Measurements from ENCODE around the gene MCTP1. TPM values are rescaled to one million over a fixed set of nuclear protein-coding genes. Genes with fewer than 3 reads are reported as not detected.

Gene MCTP1
- total RNA-seq, 1 experiment from 2014 or later = 5.6 TPM

DNA sequence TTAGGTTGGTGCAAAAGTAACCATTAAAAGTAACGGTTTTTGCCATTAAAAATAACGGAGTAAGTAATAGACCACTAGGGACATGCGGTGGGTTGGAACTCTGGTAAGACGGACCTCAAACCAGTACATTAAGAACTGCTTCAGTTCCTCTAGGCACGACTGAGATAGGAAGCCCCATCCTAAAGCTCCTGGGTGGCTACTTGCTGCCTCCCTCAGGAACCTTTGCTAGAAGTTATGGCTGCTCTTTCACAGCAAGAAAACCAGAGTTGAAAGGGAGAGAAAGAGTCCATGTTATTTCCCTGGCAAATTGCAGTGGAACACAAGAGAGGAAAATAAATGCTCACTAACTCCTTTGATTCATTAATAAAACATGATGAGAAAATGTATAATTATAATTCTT is 47.6 kb downstream of the MCTP1 start (continued):
- TF ChIP-seq AR (CRISPR knock-in tag; IDR thresholded peaks at IDR 0.05) = no peak
- no peak for TF ChIP-seq SMAD4 (CRISPR knock-in tag; IDR thresholded peaks at IDR 0.05)
- no peak for TF ChIP-seq CBFB (CRISPR knock-in tag; IDR thresholded peaks at IDR 0.05; ENCODE audit: low read depth)
- no peak for TF ChIP-seq ZBTB43 (CRISPR knock-in tag; IDR thresholded peaks at IDR 0.05)
- TF ChIP-seq ZSCAN18 (CRISPR knock-in tag; IDR thresholded peaks at IDR 0.05) = no peak
- TF ChIP-seq CTCF (IDR thresholded peaks at IDR 0.05) = no peak
- TF ChIP-seq E2F4 (CRISPR knock-in tag; IDR thresholded peaks at IDR 0.05; ENCODE audit: borderline replicate concordance, low read depth) = no peak
- TF ChIP-seq NFATC4 (CRISPR knock-in tag; IDR thresholded peaks at IDR 0.05) = no peak
- no peak for TF ChIP-seq ZNF263 (CRISPR knock-in tag; IDR thresholded peaks at IDR 0.05; ENCODE audit: low read depth)
- no peak for TF ChIP-seq ZNF138 (CRISPR knock-in tag; conservative IDR thresholded peaks at IDR 0.05)
- no peak for TF ChIP-seq GRHL2 (CRISPR knock-in tag; IDR thresholded peaks at IDR 0.05; ENCODE audit: insufficient replicate concordance, severe bottlenecking)

DNA sequence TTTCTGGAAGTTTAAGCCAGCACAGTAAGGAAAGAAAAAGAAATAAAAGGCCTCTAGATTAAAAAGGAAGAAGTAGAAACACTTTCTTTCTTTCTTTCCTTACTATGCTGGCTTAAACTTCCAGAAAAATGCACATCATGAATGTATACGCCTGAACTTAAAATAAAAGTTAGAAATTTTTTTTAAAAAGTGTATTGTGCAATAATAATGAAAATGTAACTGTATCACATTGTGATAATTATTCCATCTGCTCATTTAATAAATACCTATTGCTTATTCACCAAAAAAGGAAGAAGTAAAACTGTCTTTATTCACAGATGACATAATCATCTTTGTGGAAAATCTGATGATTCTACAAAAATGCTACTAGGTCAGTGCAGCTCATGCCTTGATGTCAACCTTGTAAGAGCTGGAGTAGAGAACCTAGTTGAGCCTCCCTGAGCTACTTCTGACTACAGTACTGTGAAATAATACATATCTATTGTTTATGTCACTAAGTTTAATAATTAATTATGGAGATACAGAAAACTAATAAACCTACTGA is 49.4 kb downstream of the MCTP1 start:
- POLR2A ChIA-PET = no interaction called here

More for the DNA sequence above, 49.4 kb downstream of the MCTP1 start:
- TF ChIP-seq RORB (CRISPR knock-in tag; IDR thresholded peaks at IDR 0.05) (no peak), CBFB (CRISPR knock-in tag; IDR thresholded peaks at IDR 0.05; ENCODE audit: low read depth) (no peak), AR (CRISPR knock-in tag; IDR thresholded peaks at IDR 0.05) (no peak)
- TF ChIP-seq, protein P1, sequence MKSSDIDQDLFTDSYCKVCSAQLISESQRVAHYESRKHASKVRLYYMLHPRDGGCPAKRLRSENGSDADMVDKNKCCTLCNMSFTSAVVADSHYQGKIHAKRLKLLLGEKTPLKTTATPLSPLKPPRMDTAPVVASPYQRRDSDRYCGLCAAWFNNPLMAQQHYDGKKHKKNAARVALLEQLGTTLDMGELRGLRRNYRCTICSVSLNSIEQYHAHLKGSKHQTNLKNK (CRISPR knock-in tag; IDR thresholded peaks at IDR 0.05) = no peak
- no peak for ATAC-seq
- CTCF ChIA-PET = interaction anchor here (1.3 kb wide), 1 partner anchor 267 kb away, joined by 4 read pairs; no protein-coding TSS in a partner anchor
- Mint-ChIP-seq H3K4me1 (peaks cover 9% of the 10 kb centered on the region), H3K9me3 (peaks cover 8% of the 10 kb centered on the region), H3K27me3 (ENCODE audit: low read depth) (no peaks in the 10 kb centered on the region), H3K4me3 (no peak overlapping the region), H3K36me3 (peaks cover 5% of the 10 kb centered on the region; the same call in 1 of the 2 replicates), H3K27ac (no peak overlapping the region)
- DNase-seq (ENCODE audit: low spot score) = no peak

All from WTC11 (cell line).